ENCODE results near the gene LRMDA.

LRMDA gene

GRCh38 chr10:75449382-75450074, 18.1 kb downstream of the LRMDA start:
- FAIRE-seq, result no peak

GRCh38 chr10:75450075-75450445, 18.6 kb downstream of the LRMDA start:
- FAIRE-seq, result no peak

- FAIRE-seq, result no peak
Measured at GRCh38 chr10:75450644-75451640, 19.5 kb downstream of the LRMDA start.

GRCh38 chr10:75451831-75452230, 20.4 kb downstream of the LRMDA start:
- no peak for FAIRE-seq

- FAIRE-seq, result no peak
Measured at GRCh38 chr10:75452997-75453396, 21.6 kb downstream of the LRMDA start.

- no peak for FAIRE-seq
Measured at GRCh38 chr10:75456122-75456521, 24.7 kb downstream of the LRMDA start.

GRCh38 chr10:75460059-75460458, 28.6 kb downstream of the LRMDA start:
- FAIRE-seq, result no peak

GRCh38 chr10:75461672-75462649, 30.5 kb downstream of the LRMDA start:
- no peak for FAIRE-seq

- no peak for FAIRE-seq
Measured at GRCh38 chr10:75462865-75463264, 31.4 kb downstream of the LRMDA start.

GRCh38 chr10:75464478-75465449, 33.3 kb downstream of the LRMDA start:
- no peak for FAIRE-seq

GRCh38 chr10:75465450-75465827, 34.0 kb downstream of the LRMDA start:
- no peak for FAIRE-seq

- FAIRE-seq, result no peak
Measured at GRCh38 chr10:75466001-75466400, 34.6 kb downstream of the LRMDA start.

GRCh38 chr10:75466886-75467285, 35.5 kb downstream of the LRMDA start:
- no peak for FAIRE-seq

GRCh38 chr10:75468612-75469005, 37.2 kb downstream of the LRMDA start:
- no peak for FAIRE-seq

GRCh38 chr10:75469006-75469616, 37.7 kb downstream of the LRMDA start:
- no peak for FAIRE-seq

- no peak for FAIRE-seq
Measured at GRCh38 chr10:75470901-75471300, 39.5 kb downstream of the LRMDA start.

GRCh38 chr10:75472685-75473084, 41.3 kb downstream of the LRMDA start:
- no peak for FAIRE-seq

GRCh38 chr10:75474106-75474505, 42.7 kb downstream of the LRMDA start:
- no peak for FAIRE-seq

GRCh38 chr10:75475460-75476182, 44.2 kb downstream of the LRMDA start:
- no peak for FAIRE-seq

- no peak for FAIRE-seq
Measured at GRCh38 chr10:75476569-75476968, 45.1 kb downstream of the LRMDA start.

Data from G401.6 (cell line).